Fibroblast of lung (primary cell): ENCODE results near the gene LRRC61.

Experiments used
- CTCF ChIP-seq, 2 donors: IDR thresholded peaks in 1 of 2; conservative IDR thresholded peaks in 1 of 2; 1 replicate in 1 of 2; 2 replicates in 1 of 2; pipeline ENCODE4 v1.5.1; 2011 to 2012; ENCODE audit warnings: low read length in 2 of 2, control low read depth in 1 of 2, inconsistent platforms in 1 of 2, low read depth in 1 of 2, mild to moderate bottlenecking in 1 of 2
- EZH2 ChIP-seq: IDR thresholded peaks from 2 replicates; pipeline ENCODE4 v1.5.1; 2012; ENCODE audit warnings: low read length, control low read depth, mild to moderate bottlenecking; ENCODE audit errors: missing control alignments

GRCh38 chr7:150311711-150312110 lies 11.4 kb upstream of the LRRC61 start:
- TF ChIP-seq CTCF (conservative IDR thresholded peaks at IDR 0.05 in 1 of 2, IDR thresholded peaks at IDR 0.05 in 1 of 2; ENCODE audit: low read depth in 1 of 2, low read length in 2 of 2): no peak
- TF ChIP-seq EZH2: no peak
